Stimulated activated CD4-positive, alpha-beta T cell treated with anti-CD3 and anti-CD28 coated beads, Interleukin-2, amount 100 ng/mL, for 24 hours (primary cell): ENCODE data around the gene RNF168.
"Not testable (repeated sequence)": the region's sequence is repeated elsewhere in the genome, so short reads cannot be mapped to it uniquely, and the experiment has no call there.

ENCODE experiments used
- DNase-seq, 2 donors: peaks; one replicate each; pipeline ENCODE4 v3.0.0-alpha.2; 2020

The RNF168 gene

GRCh38 chr3:196462680-196463477 is 40.7 kb downstream of the RNF168 start:
- not testable (repeated sequence) for DNase-seq

DNA sequence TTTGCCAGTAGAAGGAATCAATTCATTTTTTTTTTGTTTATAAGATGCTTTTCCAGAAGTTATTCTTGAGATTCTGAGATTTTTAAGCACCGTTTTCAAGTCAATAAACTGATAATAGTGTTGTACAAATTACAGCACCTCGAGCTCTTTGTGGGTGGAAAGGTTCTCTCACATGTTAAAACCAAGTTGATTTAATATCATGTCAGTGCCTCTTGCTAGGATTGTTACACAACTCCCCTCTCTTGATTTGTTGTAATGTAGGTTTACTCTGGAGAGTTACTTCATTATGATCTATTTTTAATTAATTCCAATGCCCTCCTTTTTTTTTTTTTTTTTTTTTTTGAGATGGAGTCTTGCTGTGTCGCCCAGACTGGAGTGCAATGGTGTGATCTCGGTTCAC is 45.5 kb downstream of the RNF168 start:
- DNase-seq: no peak

DNA sequence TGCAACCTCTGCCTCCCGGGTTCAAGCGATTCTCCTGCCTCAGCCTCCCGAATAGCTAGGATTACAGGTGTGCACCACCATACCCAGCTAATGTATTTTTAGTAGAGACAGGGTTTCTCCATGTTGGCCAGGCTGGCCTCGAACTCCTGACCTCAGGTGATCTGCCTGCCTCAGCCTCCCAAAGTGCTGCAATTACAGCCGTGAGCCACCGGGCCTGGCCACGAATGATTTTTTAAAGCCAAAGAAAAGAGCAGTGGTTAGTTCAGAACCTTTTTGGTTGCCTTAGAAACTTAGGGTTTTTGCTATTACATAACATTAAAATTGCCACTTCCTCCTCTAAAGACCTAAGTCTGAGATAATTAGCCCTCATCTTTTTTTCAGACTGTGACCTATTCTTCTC is 46.1 kb downstream of the RNF168 start:
- DNase-seq: not testable (repeated sequence)

DNA sequence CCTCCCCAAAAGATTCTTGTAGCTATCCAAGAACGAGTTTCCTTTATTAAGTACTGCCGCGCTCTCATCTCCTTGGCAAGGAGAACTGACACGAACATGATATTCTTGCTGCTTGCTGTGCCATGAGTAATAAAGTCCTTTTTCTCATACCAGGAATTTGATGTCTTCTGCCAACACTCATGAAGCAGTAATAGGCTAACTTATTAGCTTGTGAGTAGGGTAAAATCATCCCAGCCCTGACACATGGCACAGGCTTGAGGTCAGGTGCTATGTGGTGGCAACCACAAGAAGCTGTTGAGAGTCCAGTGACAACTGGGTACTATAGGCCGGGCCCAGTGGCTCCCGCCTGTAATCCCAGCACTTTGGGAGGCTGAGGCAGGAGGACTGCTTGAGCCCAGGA is 48.6 kb downstream of the RNF168 start:
- DNase-seq: no peak

- not testable (repeated sequence) for DNase-seq
Measured at GRCh38 chr3:196445391-196445790, 58.2 kb downstream of the RNF168 start.

DNA sequence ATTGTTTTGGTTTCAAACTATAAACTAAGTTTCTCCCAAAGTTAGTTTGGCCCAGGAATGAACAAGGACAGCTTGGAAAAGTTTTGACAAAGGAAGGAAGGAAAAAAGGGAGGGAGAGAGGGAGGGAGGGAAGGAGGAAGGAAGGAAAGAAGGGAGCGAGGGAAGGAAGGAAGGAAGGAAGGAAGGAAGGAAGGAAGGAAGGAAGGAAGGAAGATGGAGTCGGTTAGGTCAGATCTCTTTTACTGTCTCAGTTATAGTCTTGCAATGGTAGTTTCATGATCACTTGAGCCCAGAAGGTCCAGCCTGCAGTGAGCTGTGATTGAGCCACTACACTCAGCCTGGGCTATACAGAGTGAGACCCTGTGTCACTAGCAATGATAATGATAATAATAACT is 59.1 kb downstream of the RNF168 start:
- DNase-seq: no peak

DNA sequence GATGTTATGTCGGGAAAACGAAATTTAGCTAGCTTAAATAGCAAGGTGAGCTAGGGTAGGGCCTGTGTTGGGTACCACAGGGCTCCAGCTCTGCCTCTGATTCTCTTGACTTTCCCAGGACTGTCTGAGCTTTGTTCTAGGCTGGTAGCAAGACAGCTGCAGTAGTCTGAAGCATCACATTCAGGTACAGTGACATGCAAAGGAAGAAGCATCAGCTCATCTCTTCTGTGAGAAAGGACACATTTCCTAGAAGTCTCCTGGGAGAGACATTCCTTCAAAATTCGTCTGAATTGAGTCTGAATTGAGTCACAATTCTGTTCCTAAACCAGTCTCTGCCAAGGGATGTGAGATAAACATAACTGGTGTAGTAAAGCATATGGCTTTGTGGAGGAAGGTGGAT is 62.9 kb downstream of the RNF168 start:
- no peak for DNase-seq

- DNase-seq: no peak
Measured at GRCh38 chr3:196440041-196440537, 63.5 kb downstream of the RNF168 start.

DNA sequence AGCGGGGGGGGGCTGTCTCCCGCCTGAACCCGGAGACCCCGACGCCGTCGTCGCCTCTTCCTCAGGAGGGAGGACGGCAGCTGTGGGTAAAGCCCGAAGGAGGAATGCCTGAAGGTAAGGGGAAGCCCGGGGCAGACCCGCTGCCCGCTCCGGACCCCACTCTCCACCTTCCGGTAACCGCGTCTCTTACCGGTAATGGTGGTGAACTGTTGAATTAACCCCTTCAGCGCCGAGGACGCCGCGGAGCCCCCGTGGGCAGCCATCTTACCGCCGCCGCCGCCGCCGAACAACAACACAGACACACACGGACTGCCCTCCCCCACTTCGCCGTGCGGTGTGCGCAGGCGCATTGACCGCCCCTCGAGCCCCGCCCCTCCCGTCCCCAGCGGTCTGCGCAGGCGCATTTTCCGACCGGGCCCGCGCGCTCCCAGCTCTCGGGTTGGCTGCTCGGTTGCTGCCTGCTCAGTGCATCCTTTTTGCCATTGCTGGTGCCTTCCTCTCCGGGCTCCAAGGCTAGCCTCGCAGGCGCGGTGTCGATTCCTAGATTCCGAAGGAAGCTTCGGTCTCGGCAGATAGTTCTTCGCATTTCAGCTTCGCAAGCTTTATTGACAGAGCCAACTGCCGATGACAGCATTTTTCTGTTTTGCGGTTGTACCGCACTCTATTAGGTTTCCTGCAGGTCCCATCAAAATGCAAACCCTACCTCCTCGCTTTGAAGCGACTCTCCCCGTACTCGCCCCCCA is 71.3 kb downstream of the RNF168 start, which contains the start of gene UBXN7:
Gene UBXN7 (minus strand): TSS at position 291 of the 743 bp plus-strand sequence. CDS start 28 bp downstream, at position 263.
- peak; percentile 96 for DNase-seq

- peak; percentile 7 to 32 for DNase-seq
Measured at GRCh38 chr3:196431181-196432136, 72.1 kb downstream of the RNF168 start.

DNA sequence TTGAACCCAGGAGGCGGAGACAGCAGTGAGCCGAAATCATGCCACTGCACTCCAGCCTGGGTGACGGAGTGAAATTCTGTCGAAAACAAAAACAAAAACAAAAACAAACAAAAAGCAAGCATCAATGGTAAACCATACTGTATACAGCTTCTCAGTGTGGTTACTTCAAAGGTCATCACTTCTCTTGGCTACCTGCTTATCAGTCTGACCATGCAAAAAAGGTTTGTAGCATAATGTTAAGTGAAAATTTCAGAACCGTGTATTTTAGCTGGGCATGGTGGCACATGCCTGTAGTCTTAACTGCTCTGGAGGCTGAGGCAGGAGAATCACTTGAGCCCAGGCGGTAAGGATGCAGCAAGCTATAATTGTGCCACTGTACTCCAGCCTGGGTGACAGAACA is 75.5 kb downstream of the RNF168 start:
- DNase-seq: no peak

- DNase-seq: not testable (repeated sequence)
Measured at GRCh38 chr3:196424421-196424820, 79.1 kb downstream of the RNF168 start.

GRCh38 chr3:196423044-196423781 is 80.4 kb downstream of the RNF168 start:
- no peak for DNase-seq

DNA sequence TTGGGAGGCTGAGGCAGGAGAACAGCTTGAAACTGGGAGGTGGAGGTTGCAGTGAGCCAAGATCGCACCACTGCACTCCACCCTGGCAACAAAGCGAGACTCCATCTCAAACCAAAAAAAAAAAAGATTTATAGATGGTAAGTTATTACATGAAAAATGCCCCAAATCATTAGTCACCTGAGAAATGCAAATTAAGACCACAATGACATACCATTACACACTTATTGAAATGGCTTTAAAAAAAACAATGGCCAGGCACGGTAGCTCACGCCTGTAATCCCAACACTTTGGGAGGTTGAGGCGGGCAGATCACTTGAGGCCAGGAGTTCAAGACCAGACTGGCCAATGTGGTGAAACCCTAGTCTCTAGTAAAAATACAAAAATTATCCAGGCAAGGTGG is 81.9 kb downstream of the RNF168 start:
- DNase-seq: not testable (repeated sequence)

- no peak for DNase-seq
Measured at GRCh38 chr3:196419386-196419785, 84.2 kb downstream of the RNF168 start.
